Activated CD8-positive, alpha-beta T cell treated with anti-CD3 and anti-CD28 coated beads for 36 hours (primary cell): ENCODE results near the gene MDGA2. TPM values are rescaled to one million over a fixed set of nuclear protein-coding genes. Genes with fewer than 3 reads are reported as not detected.
"Not testable (repeated sequence)": the region's sequence is repeated elsewhere in the genome, so short reads cannot be mapped to it uniquely, and the experiment has no call there.

ENCODE experiments used
- ATAC-seq: fragments of 200-7000 bp; cut with Tn5 transposase; one replicate; pipeline ENCODE4 v1.10.0; 2021; ENCODE audit warnings: mild to moderate bottlenecking, moderate library complexity
- CTCF ChIA-PET: fragments of 350-600 bp; sonication (Branson Sonifier 250); formaldehyde crosslinking; loops from one replicate; lab custom pipeline; 2021; ENCODE audit warnings: antibody characterized with exemption; lab: Charles Lee
- POLR2A ChIA-PET: fragments of 350-600 bp; sonication (Branson Sonifier 250); formaldehyde crosslinking; loops from one replicate; lab custom pipeline; 2021; ENCODE audit warnings: antibody characterized with exemption; lab: Charles Lee
- DNase-seq: peaks from one replicate; pipeline ENCODE4 v3.0.0-alpha.2; 2020
- H3K27ac Mint-ChIP-seq: one replicate; pipeline ENCODE4 v1.8.0; 2021; ENCODE audit warnings: mild to moderate bottlenecking, mixed read lengths
- H3K27me3 Mint-ChIP-seq: one replicate; pipeline ENCODE4 v1.8.0; 2021; ENCODE audit warnings: mixed read lengths
- H3K36me3 Mint-ChIP-seq: one replicate; pipeline ENCODE4 v1.8.0; 2021; ENCODE audit warnings: low read depth, mixed read lengths
- H3K4me1 Mint-ChIP-seq: one replicate; pipeline ENCODE4 v1.8.0; 2021; ENCODE audit warnings: low read depth, mixed read lengths
- H3K4me3 Mint-ChIP-seq: one replicate; pipeline ENCODE4 v1.8.0; 2021; ENCODE audit warnings: mild to moderate bottlenecking, moderate library complexity, mixed read lengths
- H3K9me3 Mint-ChIP-seq: one replicate; pipeline ENCODE4 v1.8.0; 2021; ENCODE audit warnings: mixed read lengths
- CTCF ChIP-seq: fragments of 200-600 bp; IDR thresholded peaks from one replicate; pipeline ENCODE4 v1.8.0; 2022; ENCODE audit warnings: antibody characterized with exemption, mild to moderate bottlenecking
- intact Hi-C: fragments of 100-400 bp; cut with micrococcal nuclease; formaldehyde crosslinking; loops from one replicate; pipeline ENCODE4 v1.10.0; 2022
- total RNA-seq, 2 experiments: library from RNA; stranded (reverse); gene quantifications; one replicate each; pipeline ENCODE4 v1.2.3, GENCODE V29; 2021

The MDGA2 gene
- total RNA-seq, 2 experiments from 2014 or later = not detected

DNA sequence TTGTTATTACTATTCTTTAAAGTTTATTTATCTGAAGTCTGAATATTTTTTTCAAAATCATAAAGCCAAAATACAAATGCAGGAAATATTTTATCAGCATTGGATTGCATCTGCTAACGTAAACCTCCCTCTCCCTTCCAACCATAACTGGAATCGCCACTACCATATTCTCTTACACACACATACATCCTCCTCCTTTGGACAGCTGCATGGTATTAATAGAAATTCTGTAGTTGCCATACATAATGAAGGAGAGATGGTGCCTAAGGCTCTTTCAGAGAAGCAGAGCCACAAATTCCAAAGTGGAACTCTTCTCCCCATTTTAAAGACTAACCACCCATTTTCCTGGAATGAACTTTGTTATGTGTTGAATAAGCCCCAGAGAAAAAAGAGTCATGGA, 352.7 kb downstream of the MDGA2 start:
- no peaks in the 10 kb centered on the region for H3K4me1 Mint-ChIP-seq
- H3K4me3 Mint-ChIP-seq = no peak overlapping the region
- no peaks in the 10 kb centered on the region for H3K36me3 Mint-ChIP-seq
- no peak overlapping the region for H3K27ac Mint-ChIP-seq
- no peaks in the 10 kb centered on the region for H3K27me3 Mint-ChIP-seq
- ATAC-seq (no peak), DNase-seq (no peak)
- ChIA-PET POLR2A (no interaction called here), CTCF (interaction anchor here (0.8 kb wide), 1 partner anchor 29 kb away, joined by 3 read pairs; no protein-coding TSS in a partner anchor)
- TF ChIP-seq CTCF = no peak
- H3K9me3 Mint-ChIP-seq = peaks cover 4% of the 10 kb centered on the region
- intact Hi-C loops = no loop called here

DNA sequence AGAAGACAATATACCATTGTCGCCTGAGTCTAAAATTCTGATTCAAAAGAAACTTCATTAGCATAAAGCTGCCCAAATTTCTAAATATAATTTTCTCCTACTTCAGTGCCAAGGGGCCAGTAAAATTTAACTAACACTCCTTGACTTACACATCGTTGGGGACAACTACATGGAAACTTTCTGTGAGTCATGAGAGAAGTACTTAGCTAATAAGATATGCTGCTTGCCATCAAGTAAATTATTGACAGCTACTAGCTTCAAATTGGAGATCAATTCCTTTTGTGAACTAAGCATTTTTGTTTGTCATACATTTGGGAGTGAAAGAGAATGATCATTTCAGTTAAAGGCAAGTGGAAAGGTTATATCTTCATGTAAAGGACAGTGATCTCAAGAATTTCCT, 373.3 kb downstream of the MDGA2 start:
- POLR2A ChIA-PET = no interaction called here
- no peak for TF ChIP-seq CTCF
- DNase-seq = no peak
- Mint-ChIP-seq H3K4me3 (no peak overlapping the region), H3K36me3 (no peaks in the 10 kb centered on the region), H3K27me3 (no peaks in the 10 kb centered on the region), H3K4me1 (no peaks in the 10 kb centered on the region), H3K27ac (no peak overlapping the region), H3K9me3 (peaks cover 2% of the 10 kb centered on the region)
- no peak for ATAC-seq
- intact Hi-C loops = no loop called here
- CTCF ChIA-PET = no interaction called here

GRCh38 chr14:47300796-47301195, 374.6 kb downstream of the MDGA2 start:
- Mint-ChIP-seq H3K27ac (no peak overlapping the region), H3K4me3 (no peak overlapping the region), H3K9me3 (peaks cover 2% of the 10 kb centered on the region), H3K36me3 (no peaks in the 10 kb centered on the region), H3K4me1 (no peaks in the 10 kb centered on the region), H3K27me3 (no peaks in the 10 kb centered on the region)
- ATAC-seq = no peak
- no peak for DNase-seq
- ChIA-PET CTCF (no interaction called here), POLR2A (no interaction called here)
- no peak for TF ChIP-seq CTCF
- intact Hi-C loops = no loop called here

DNA sequence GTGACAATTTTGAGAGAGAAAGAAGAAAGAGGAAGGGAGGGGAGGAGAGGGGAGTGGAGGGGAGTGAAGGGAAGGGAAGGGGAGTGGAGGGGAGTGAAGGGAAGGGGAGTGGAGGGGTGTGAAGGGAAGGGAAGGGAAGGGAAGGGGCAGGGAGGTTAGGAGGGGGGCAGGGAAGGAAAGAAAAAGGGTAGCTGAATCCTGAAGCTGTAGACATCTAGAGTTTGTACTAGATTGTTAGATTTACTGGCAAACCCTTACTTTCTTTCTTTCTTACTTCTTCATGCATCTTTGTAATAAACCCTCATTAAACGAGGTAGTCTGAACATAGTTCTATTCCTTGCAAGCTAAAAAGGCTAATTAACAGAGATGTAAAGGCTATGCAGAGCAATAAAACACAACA, 378.0 kb downstream of the MDGA2 start:
- no peak for ATAC-seq
- intact Hi-C loops = no loop called here
- Mint-ChIP-seq H3K36me3 (no peaks in the 10 kb centered on the region), H3K27me3 (no peaks in the 10 kb centered on the region), H3K27ac (no peak overlapping the region), H3K4me1 (no peaks in the 10 kb centered on the region), H3K4me3 (no peak overlapping the region), H3K9me3 (peaks cover 2% of the 10 kb centered on the region)
- no peak for DNase-seq
- ChIA-PET POLR2A (no interaction called here), CTCF (no interaction called here)
- no peak for TF ChIP-seq CTCF

DNA sequence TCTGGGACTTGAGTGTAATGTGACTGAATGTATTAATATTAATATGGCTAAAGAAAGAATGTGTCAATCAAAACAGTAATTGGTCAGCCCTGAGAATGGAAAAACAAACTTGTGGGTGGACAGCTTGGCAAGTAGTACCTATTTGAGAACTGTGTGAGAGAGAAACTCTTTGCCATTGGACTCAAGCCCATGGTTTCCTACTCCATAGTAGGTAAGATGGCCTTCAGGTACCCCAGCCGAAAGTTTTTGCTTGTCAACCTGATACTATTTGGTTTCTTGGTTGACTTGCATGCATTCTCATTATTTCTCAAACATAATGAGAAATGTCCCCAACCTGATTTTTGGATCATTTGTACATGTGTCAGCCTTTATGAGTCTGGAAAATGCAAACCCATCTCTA, 391.1 kb downstream of the MDGA2 start:
- CTCF ChIA-PET = no interaction called here
- Mint-ChIP-seq H3K27ac (no peak overlapping the region), H3K27me3 (no peaks in the 10 kb centered on the region), H3K4me3 (no peak overlapping the region), H3K9me3 (peaks cover 2% of the 10 kb centered on the region), H3K4me1 (no peaks in the 10 kb centered on the region), H3K36me3 (no peaks in the 10 kb centered on the region)
- no peak for TF ChIP-seq CTCF
- no peak for DNase-seq
- no peak for ATAC-seq
- intact Hi-C loops = no loop called here
- POLR2A ChIA-PET = no interaction called here

DNA sequence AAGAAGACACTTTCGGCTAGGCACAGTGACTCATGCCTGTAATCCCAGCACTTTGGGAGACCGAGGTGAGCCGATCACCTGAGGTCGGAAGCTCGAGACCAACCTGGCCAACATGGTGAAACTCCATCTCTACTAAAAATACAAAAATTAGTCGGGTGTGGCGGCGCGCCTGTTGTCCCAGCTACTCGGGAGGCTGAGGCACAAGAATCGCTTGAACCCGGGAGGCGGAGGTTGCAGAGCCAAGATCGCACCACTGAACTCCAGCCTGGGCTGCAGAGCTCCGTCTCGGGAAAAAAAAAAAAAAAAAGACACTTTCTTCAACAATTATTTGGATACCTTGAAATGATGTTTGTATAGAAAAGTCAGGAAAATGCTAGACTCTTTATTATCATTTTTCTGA, 393.6 kb downstream of the MDGA2 start:
- intact Hi-C loops, H3K36me3 Mint-ChIP-seq, CTCF ChIA-PET, H3K27ac Mint-ChIP-seq, DNase-seq, H3K9me3 Mint-ChIP-seq, POLR2A ChIA-PET, ATAC-seq, H3K4me3 Mint-ChIP-seq, H3K4me1 Mint-ChIP-seq, H3K27me3 Mint-ChIP-seq: not testable (repeated sequence)
